GM12878 (cell line): ENCODE data around the gene JAGN1.

Experiments
- ATF2 ChIP-seq: IDR thresholded peaks from 2 replicates; pipeline ENCODE4 v1.6.1; 2012; ENCODE audit warnings: low read length, inconsistent platforms
- CTCF ChIP-seq, 3 experiments: IDR thresholded peaks in 2 of 3; conservative IDR thresholded peaks in 1 of 3; 2 replicates each; pipeline ENCODE4 v1.5.1; 2011; ENCODE audit warnings: low read depth in 3 of 3, low read length in 3 of 3, mild to moderate bottlenecking in 3 of 3, control low read depth in 2 of 3, moderate library complexity in 2 of 3, inconsistent platforms in 1 of 3, mixed read lengths in 1 of 3; ENCODE audit not compliant: control insufficient read depth in 2 of 3, insufficient read depth in 1 of 3; ENCODE audit errors: extremely low read depth in 1 of 3
- WRNIP1 ChIP-seq: IDR thresholded peaks from 2 replicates; pipeline ENCODE4 v1.6.1; 2011; ENCODE audit warnings: low read depth, low read length, improper control_type of control experiment, borderline replicate concordance
- YY1 ChIP-seq: IDR thresholded peaks from 2 replicates; pipeline ENCODE4 v1.6.1; 2011; ENCODE audit warnings: low read depth, mild to moderate bottlenecking, low read length

GRCh38 chr3:9942934-9943690 is 52.7 kb downstream of the JAGN1 start:
- TF ChIP-seq YY1: no peak
- TF ChIP-seq ATF2: no peak
- no peak for TF ChIP-seq CTCF (IDR thresholded peaks at IDR 0.05 in 2 of 3, conservative IDR thresholded peaks at IDR 0.05 in 1 of 3; ENCODE audit: control insufficient read depth in 2 of 3, extremely low read depth in 1 of 3, insufficient read depth in 1 of 3, low read depth in 3 of 3, low read length in 3 of 3)
- TF ChIP-seq WRNIP1: no peak
